Stimulated activated CD4-positive, alpha-beta T cell treated with anti-CD3 and anti-CD28 coated beads, Interleukin-1b, Interleukin-23, amount 100 ng/mL, for 4 hours (primary cell): ENCODE data around the gene SLU7.

Experiments used
- DNase-seq, 2 donors: peaks; one replicate each; pipeline ENCODE4 v3.0.0-alpha.2; 2020; ENCODE audit warnings: low read depth in 2 of 2

SLU7 gene

DNA sequence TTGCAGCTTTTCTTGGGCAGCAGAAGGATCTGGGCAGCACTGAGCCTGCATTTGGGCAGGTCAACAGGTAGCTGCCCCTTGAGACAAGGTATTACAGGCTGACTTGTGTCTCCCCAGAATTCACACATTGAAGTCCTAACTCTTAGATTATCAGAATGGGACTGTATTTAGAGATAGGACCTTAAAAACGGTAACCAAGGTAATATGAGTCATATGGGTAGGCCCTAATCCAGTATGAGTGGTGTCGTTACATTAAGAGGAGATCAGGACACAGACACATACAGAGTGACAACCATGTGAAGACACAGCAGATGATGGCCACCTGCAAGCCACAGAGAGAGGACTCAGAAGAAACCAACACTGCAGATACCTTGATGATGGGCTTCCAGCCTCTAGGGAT, 51.6 kb downstream of the SLU7 start:
- no peak for DNase-seq

DNA sequence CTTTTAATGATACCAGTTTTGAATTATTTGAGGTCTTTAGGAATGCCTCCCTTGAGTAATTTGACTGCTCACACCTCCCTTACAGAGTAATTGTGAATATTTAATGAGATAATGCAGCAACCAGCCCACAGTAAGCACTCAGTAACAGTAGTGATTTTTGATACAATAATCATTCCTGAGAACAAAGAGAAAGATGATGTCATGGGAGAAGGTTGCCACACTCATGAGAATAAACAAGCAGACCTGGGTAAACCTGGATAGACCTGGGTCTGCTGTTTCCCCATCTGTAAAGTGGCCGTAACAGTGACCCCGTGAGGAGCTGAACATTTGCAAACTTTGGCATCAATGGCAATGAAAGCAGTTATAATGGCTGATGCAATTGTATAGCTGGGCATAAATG, 52.7 kb downstream of the SLU7 start:
- no peak for DNase-seq

DNA sequence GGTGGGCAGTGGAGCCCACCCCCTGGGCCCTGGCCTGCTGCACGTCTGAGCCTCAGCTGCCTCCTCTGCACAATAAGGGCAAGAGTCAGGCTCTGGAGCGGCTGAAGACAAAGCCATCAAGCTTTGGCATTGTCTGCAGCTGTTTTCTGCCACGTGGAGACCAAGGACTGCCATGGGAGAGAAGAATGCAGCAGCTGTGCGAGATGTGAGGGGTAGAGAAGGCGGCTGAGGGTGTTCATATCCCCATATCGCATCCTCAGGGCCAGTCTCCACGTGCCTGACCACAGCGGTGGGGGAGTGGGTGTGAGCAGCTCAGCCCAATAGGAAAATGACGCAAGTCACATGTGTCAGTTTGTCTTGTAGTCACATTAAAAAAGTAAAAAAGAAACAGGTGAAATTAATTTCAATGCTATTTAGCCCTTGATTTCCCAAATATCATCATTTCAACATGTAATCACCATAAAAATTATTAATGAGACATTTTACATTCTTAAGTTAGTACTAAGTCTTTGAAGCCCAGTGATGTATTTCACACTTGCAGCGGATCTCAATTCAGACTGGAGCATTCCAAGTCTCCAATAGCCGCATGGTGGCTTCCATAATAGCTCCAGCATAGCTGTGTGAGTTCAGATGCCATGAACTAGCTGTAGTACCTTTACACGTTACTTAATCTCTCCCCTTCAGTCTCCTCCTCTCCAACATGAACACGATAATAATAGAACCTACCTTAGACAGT, 55.1 kb downstream of the SLU7 start:
- DNase-seq = no peak

DNA sequence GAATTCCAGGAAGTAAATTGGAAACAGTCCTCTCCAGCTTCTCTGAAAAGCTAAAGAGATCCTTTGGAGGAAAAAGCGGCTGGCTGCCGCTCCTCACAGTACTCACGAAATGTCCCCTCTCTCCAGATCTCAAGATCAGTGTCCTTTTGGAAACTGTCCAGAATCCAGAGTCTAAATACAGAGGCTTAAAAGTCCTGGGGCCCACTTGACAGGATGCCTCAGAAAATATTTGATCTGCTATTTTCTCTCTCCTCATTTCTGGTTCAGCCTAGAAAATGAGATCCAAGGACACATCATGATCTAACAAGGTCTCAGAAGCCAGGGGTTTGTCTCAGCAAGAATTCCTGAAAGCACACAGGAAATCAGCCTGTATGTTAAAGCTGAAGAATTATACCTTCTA, 55.7 kb downstream of the SLU7 start:
- no peak for DNase-seq

DNA sequence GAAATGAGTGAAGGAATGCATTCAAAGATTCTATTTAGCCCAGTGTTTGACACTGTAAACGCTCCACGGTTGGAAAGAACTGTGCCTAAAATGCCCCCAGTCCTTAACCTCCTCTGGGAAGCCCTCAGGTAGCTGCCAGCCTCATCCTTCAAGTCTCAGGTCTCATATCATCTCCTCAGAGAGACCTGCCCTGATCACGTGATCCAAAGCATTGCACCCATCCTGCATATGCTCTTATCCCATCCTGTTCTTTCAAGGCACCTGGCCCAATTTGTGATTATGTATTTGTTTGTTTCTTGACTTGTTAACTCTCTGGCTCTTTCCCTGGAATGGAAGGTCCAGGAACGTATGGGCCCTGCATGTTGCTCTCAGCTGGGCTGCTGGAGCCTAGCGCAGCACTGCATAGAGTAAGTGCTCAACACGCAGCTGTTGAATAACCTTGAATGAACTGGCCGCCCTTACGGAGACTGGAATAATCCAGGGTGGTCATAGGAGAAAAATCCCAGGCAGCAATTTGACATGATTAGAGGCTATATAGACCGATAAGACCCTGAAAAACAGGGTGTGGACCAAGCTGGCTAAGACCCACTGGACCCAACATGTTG, 57.2 kb downstream of the SLU7 start:
- DNase-seq = no peak

DNA sequence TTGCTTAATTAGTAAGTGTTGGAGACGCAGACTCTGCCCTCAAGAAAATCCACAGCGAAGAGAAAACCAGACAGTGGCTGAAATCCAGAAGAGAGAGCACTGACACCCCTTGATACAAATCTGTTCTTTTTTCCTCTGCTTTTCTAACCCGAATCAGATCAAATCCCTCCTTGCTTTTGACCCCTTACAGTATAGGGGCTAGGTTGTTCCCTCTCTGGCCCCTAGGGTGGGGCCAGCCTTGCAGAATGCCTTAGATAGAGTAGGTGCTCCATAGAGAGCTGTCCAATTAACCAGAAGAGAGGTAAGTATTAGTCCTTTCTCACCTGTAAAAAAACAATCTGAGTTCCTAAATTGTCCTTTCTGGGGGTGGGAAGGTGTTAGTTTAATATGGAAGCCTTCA, 58.6 kb downstream of the SLU7 start:
- DNase-seq = no peak

DNA sequence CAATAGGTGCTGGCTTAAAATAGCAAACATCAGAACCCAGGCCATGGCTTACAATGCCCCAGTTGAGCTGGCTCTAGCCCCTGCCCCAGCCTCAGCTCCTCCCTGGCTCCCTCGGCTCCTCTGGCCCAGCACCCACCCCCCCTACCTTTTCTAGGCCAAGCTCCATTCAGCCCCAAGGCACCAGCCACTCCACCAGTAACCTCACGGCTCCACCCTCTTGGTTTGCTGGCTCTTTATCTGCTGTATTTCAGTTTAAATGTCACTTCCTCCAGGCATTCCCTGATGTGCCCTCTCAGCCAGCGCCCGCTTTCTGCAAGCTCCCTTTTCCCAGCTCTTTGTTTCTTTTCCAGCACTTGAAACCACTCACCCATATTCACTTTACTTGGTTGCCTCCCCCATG, 59.1 kb downstream of the SLU7 start:
- no peak for DNase-seq

DNA sequence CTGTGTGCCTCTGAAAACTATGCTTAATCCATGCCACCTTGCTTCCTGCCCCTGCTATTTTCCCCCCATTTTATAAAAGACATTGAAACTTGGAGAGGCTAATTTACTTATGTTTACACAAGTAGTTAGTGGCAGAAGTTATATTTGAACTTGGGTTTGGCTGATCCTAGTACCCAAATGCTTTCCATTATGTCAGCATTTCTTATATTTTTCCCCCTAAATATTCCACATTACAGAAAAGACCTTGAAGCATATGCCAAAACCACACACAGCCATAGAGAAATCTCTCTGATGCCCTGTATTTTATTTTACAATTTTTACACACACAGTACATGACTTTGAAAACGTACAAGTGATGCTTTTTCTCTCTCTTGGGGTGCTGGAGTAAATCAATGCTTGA, 59.6 kb downstream of the SLU7 start:
- no peak for DNase-seq

DNA sequence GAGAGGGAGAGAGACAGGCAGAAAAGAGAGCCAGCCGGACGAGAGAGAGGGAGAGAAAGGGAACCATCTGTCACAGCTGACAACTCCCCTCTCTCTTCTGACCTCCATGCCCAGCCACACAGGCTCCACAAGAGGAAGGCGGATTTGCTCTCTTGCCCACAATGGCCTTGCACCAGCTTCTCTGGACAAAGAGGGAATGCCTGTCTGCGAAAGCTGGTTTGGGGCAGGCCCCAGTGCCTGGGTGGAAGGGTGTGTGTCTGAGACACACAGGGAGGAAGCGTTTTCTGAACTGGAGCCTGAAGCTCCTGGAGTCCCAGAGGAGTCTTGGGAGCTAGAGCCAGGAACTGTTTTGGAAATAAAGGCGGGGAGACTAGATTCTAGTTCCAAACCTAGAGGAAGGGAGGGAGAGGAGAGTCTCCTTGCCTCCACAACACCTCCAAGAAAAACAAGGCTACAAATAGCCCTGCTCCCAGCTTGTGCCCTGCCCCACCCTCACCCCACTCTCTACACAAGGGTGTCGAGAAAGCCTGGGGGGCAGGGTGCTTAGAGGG, 60.9 kb downstream of the SLU7 start:
- no peak for DNase-seq

DNA sequence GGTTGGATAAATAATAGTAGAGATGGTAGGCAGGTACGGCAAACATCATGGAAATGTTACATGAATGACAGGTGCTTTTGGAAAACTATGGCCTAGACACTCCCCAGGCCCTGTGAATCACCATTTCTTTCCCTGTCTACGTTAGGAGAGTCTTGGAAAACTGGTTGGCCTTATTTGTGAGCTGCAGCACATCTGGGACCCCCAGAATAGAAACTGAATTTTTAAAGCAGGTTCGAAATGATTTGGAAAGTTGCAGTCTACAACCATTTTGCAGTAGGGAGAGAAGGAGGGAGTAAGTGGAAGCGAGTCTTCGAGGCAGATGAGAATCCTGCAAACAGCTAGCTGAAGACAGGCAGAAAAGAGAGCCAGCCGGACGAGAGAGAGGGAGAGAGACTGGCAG, 61.5 kb downstream of the SLU7 start:
- no peak for DNase-seq

DNA sequence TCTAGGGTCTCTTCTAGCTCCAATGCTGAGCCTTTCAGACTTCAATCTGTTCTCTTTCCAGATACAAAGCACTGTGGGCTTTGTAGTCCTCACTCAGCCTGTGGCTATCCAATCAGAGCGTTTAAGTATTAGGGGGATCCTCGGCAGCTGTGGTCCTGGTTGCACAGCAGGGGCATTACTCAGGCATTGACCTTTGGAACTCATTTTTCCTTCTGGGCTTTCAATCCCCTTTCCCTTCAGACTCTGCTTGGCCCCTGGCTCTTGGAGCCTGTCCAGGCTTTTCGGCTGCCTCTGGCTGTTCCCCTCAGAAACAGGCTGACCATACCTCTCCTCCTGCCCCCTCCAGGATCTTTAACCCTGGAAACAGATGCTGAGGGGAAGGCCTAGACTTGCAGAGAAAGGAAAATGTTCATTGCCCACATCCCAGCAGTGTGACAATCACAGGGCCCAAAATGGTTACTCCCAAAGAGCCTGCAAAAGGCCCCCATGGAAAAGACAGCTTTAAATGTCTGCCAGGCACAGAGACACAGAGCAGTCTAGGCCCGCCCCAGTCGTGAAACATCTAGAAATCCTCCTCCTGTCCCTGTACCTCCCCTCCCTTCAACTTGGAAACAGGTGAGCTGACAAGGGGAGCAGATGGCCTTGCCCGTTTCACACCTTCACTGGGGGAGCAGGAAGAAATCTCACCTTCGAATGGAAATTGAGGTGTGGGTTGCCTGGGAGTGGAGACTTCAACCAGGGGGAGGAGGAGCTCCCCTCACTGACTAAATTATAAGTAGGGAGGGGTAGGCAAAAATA, 62.1 kb downstream of the SLU7 start:
- DNase-seq = no peak

DNA sequence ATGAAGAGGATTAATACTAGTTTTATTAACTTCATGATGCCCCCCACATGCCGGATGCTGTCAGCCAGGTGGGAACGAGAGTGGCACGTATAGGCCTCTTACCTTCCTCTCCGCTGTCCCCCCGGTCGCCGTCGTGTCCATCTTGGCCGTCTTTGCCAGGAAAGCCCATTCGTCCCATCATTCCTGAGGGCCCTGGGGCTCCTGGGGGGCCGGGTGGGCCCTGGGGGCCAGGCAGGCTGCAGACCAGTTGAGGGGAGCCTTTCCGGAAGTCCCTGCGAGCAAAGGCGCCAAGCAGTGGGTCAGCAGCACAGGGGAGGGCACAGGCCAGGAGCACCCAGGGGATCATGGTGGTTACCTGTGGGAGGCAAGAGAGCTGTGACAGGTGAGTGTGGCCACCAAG, 64.2 kb downstream of the SLU7 start:
- DNase-seq = no peak

DNA sequence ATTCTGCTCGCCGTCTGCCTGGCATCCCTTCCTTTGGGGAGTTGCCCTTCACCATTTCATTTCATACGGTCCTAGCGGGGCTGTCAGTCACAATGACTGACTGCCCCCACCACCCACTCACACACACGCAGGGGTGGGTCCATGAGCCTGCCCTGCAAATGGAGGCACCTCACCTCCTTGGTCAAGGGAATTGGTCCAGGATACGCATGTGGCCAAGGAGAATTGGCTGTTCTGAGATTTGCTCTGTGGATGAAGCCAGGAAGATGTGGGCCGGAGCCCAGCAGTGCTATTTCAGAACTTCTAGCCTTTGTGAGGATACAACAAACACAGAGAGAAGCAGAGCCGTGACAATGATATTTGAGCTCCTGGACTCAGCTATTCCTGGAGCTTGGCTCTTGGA, 65.5 kb downstream of the SLU7 start:
- no peak for DNase-seq

DNA sequence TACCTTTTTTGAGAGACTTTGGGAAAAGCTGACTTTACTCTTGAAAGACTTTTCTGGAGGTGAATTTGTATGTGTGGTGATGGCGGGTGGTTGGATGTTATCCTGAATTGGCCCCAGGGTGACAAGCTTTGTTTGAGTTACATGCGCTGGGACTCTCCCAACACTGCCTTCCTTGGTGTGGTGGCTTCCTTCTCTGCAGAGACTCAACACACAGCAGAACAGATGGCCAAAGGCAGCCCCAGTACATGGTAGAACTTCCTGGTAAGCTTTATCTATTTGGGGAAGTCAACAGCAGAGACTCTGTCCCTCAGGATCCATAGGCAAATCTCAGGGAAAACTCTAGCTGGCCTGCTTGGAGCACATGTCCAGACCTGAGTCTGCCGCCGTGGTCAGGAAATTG, 66.6 kb downstream of the SLU7 start:
- DNase-seq = no peak
